ENCODE data around the gene CAMTA2.

DNA sequence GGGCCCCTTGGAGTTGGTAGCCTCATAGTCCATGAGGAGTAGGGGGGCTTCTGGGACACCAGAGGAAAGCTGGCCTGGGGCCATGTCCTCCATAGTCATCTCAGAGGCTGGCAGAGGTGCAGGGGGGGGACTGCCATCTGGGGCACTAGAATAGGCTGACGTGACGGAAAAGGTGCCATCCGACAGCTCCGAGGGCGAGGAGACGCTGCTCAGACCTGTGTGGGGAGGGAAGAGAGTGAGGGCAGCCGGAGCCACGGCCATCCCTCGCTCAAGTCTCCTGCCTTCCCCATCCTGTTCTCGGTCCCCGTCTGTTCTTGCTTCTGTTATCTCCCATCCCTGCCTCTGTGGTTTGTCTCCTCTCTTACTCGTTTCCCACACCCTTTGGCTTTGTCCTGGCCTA lies 15.2 kb downstream of the CAMTA2 start:
- TF ChIP-seq, protein P1, sequence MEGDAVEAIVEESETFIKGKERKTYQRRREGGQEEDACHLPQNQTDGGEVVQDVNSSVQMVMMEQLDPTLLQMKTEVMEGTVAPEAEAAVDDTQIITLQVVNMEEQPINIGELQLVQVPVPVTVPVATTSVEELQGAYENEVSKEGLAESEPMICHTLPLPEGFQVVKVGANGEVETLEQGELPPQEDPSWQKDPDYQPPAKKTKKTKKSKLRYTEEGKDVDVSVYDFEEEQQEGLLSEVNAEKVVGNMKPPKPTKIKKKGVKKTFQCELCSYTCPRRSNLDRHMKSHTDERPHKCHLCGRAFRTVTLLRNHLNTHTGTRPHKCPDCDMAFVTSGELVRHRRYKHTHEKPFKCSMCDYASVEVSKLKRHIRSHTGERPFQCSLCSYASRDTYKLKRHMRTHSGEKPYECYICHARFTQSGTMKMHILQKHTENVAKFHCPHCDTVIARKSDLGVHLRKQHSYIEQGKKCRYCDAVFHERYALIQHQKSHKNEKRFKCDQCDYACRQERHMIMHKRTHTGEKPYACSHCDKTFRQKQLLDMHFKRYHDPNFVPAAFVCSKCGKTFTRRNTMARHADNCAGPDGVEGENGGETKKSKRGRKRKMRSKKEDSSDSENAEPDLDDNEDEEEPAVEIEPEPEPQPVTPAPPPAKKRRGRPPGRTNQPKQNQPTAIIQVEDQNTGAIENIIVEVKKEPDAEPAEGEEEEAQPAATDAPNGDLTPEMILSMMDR (IDR thresholded peaks at IDR 0.05) = no peak
- TF ChIP-seq POLR2A (IDR thresholded peaks at IDR 0.05) (no peak), POLR2AphosphoS5 (IDR thresholded peaks at IDR 0.05) (no peak), EP300 (IDR thresholded peaks at IDR 0.05) (no peak)

Measured in sigmoid colon (tissue), 4 donors.